Right renal cortex interstitium (tissue), 3 donors: ENCODE data around the gene MFAP3. TPM values are rescaled to one million over a fixed set of nuclear protein-coding genes. Genes with fewer than 3 reads are reported as not detected.
"Not testable (repeated sequence)": the region's sequence is repeated elsewhere in the genome, so short reads cannot be mapped to it uniquely, and the experiment has no call there.

ENCODE experiments used
- DNase-seq, 3 donors: peaks; one replicate each; pipeline ENCODE4 v3.0.0-alpha.2; 2013; ENCODE audit warnings: low read depth in 3 of 3, low spot score in 2 of 3
- polyA plus RNA-seq, 3 donors: library from polyadenylated mRNA; unstranded; fragments of 120-200 nt; gene quantifications; one replicate each; pipeline ENCODE4 v1.2.1, GENCODE V29; 2013; ENCODE audit not compliant: insufficient read length in 3 of 3

The MFAP3 gene
- polyA plus RNA-seq, result 10 to 100 TPM; 51.3 to 54.8 (median 52.8) TPM

DNA sequence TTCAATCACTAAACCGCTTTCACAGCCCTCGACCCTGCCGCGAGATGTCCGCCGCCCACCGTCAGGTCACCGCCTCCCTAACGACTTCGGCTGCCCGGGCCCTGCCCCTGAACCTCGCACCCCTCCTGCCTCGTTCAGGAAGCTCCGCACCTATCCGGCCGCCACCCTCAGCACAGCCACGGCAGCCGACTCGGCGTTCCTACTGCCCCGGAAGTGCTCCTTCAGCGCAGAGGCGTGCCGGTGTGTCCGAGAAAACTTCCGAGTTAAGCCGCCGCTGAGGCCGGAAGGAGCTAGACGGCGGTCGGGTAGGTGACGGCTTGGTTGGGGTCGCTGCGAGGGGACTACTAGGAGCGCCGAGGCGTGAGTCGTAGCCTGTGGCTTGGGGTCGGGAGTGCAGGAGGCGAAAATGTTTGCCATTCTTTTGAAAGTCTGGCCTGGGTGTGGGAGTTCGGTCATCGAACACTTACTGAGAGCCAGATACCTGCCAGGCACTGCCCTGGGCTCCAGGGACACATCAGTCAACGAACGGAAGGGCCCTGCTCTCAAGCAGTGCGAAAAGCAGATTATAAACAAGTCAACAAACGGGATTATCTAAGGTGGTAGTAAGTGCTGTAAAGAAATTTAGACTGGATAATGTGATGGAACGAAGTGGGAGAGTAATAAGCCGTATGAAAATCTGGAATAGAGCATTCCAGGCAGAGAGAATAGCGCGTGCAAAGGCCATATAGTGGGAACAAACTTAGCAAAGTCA lies at the start of gene MFAP3, which contains the start of gene FAM114A2:
MFAP3 (plus strand) TSS at position 261 of the 751 bp plus-strand sequence. CDS start 10,756 bp downstream, outside the sequence.
FAM114A2 (minus strand) TSS at position 204 of the 751 bp plus-strand sequence. CDS start 3,957 bp downstream, outside the sequence.
- peak; percentile 69 to 78 (median 71) for DNase-seq

DNA sequence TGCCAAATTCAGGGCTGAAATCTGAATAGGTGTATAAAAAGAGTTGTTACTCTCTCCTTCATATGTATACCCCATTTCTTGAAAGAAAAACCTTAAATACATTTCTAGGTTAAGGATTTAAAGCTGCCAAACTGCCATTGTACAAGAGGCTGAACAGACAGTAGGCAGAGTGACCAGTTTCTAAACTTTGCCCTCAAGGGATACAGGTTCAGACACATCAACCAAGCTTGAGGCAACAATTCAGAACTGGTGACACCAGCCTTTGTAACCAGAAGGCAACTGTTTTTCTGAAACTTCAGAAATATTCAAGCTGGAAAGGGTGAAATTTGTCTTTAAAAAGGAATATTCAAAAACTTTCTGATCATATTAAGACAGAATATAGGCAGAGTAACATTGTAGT lies 47.6 kb upstream of the MFAP3 start:
- no peak for DNase-seq

DNA sequence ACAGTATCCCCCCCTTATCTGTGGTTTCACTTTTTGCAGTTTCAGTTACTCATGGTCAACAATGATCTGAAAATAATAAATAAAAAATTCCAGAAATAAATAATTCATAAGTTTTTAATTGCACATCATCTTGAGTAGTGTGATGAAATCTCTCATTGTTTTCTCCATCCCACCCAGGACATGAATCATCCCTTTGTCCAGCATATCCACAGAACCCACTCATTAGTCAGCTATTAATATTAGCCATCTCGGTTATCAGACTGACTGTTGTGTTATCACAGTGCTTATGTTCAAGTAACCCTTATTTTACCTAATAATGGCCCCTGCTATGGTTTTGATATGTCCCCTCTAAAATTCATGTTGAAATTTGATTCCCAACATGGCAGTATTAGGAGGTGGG lies 40.8 kb upstream of the MFAP3 start:
- no peak for DNase-seq

DNA sequence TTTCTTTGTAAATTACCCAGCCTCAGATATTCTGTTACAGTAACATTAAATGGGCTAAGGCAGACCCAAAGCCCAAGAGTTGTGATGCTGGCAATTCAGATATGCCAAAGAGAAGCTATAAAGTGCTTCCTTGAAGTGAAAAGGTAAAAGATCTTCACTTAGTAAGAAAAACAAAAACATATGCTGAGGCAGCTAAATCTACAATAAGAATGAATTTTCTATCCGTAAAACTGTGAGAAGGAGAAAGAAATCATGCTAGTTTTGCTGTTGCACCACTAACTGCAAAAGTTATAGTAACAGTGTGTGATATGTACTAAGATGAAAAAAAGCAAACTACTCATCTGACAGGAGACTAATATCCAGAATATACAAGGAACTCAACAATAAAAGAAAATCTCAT lies 40.0 kb upstream of the MFAP3 start:
- no peak for DNase-seq

DNA sequence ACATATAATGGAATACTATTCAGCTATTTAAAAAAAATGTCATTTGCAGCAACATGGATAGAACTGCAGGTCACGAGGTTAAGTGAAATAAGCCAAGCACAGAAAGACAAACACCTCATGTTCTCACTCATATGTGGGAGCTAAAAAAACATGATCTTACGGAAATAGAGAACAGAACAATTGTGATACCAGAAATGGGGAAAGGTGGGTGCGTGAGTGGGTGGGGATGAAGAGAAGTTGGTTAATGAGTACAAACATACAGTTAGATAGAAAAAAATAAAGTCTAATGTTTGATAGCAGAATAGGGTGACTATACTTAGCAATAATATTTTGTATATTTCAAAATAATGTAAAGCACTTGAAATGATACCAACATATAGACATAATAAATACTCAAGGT lies 38.8 kb upstream of the MFAP3 start:
- no peak for DNase-seq

DNA sequence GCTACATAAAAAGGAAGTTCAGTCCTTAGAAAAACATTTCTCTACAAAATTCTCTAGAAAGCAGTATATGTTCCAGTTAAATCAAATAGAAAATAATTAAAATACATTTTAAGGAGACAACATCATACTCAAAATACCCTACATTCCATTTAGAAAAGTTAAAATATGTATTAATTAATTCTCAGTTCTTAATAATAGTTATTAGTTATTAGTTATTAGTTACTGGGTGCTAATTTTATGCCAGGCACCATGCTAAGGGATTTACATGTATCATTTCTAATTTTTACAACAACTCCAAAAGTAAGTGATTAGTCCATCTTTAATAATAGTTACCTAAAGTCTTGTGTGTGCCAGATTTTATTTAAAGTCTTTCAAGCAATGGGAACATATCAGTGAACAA lies 38.1 kb upstream of the MFAP3 start:
- no peak for DNase-seq

DNA sequence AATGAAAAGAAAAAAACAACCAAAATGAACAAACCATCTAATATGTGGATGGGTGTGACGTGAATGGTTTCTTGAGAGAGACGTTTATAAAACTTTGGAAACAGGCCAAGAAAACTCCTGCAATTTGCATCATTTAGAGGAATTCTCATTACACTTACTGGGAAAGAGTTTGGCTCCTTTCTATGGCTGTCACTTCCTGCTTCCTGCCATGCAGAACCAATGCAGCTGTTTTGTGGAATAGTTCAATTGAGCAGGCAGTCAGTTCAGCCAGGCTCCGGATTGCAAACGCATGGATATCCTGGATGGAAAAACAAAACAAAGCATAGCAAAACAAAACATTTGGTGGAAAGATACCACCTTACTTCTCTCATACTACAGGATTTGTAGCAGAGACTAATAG lies 36.7 kb upstream of the MFAP3 start:
- DNase-seq, result peak; percentile 19 to 41 (median 23)

DNA sequence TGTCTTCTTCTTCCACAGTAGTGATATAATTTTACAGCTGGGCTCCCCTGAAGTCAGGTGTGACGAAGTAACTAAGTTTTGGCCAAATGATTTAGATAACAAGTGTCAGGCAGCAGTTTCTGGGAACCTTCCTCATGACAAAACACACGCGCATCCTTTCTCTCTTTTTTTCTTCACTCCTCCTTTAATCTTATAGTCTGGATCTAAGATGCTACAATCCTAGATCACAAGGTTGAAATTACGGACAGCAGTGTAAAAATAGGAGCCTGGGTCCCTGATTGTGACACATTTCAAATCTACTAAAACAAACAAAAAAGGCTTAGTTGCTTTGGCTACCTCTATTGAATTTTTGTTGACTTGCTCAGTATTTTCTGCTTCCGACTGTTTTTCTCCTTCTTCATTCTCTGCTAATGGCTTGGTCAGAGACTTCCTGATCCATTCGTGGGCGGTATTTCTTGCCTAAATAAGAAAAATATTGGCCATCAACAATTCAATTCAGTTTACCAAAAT lies 36.2 kb upstream of the MFAP3 start:
- no peak for DNase-seq

DNA sequence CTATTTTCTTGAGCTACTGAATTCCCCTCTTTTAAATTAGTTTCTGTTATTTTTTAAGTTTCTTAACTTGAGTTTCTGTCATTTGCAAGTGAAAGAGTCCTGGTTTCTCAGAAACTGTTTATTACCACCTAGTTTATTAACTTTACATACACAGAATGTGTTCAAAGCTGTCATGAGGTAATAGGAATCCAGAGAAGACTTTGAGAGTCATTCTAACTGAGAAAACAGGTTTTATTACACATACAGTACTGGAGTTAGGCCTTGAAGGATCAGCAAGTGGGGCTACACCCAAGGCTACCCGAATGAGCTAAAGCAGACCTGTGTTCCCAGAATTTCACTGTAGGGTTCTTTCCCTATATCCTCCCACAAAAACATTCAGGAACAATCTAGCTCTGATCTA lies 33.1 kb upstream of the MFAP3 start:
- DNase-seq, result no peak

DNA sequence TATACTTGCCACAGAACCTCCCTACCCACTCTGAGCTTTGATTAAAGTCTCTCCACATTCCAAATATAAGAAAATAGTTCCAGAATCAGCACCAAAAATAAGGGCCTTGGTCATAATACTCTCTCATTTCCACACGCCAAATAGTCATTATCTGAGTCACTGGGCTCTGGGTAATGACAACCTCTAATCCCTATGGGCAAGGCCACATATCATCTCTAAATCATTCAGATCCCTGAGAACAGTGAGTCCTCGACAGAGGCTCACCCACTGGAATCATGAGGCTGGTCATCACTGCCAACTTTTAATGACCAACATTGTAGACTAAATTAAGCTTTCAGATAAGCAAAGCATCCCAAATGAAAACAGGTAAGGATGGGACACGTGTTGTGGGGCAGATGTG lies 28.1 kb upstream of the MFAP3 start:
- DNase-seq, result no peak

DNA sequence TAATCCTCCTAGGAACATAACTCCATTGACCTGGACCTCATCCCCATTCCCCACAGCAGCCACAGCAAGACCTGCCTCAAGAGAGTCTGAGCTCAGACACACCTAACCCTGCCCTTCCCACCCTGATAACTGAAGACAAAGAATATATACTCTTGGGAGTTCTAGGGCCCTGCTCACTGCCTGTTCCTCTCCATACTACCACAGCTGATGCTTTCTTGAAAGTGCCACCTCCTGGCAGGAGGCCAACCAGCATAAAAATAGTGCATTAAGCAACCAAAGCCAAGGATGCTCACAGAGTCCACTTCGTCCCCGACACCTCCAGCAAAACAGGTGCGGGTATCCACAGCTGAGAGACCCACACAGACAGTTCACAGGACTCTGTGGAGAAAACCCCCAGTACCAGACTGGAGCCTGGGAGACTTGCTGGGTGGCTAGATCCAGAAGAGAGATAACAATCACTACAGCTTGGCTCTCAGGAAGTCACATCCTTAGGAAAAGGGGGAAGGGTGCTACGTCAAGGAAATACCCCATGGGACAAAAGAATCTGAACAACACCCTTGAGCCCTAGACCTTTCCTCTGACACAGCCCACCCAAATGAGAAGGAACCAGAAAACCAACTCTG lies 23.6 kb upstream of the MFAP3 start:
- DNase-seq, result no peak

DNA sequence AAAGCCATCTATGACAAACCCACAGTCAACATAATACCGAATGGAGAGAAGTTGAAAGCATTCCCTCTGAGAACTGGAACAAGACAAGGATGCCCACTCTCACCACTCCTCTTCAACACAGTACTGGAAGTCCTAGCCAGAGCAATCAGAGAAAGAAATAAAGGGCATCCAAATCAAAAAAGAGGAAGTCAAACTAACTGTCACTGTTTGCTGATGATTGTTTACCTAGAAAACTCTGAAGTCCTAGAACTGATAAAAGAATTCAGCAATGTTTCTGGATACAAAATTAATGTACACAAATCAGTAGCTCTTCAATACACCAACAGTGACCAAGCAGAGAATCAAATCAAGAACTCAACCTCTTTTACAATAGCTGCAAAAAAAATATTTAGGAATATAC lies 19.8 kb upstream of the MFAP3 start:
- DNase-seq, result not testable (repeated sequence)

DNA sequence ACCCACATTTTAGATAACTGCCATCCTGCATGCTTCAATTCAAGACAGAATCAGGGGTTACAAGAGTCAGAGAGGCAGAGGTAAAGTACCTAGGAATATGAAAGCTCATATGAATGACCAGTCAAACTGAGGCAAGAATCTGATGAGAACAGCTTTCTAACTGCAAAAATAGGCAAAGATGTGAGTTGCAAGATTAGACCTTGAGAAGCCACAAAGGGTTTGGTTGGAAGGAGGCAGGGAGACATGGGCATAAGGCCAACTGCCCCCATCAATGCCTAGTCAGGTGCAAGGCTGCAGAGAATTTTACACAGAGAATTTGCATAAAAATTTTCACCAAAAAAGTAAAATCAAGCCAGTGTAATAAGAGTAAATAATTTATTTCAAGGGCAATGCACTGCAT lies 12.8 kb upstream of the MFAP3 start:
- DNase-seq, result no peak

DNA sequence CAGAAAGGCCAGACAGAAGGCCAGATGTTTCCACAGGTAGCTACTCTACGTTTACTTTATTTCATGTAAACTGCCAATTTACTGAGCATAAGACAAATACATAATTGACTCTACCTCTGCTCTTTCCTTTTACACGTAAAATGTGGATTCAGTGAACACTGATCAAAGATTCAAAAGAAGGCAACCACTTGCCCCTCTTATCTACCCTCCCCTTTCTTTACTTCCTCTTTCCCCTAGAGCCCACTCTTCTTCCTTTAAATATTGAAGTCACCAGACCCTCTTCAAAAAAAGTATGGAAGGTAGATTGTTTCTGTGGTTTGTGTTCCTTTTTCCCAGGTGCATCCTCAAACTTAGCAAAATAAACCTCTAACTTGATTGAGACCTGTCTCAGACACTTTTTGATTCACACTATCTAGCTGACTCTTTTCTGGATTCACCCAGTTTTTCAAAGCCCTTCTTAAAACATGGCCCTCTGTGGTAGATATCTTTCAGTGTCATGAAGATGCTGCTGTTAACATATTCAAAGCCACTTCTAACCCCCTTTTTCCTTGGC lies 6.8 kb upstream of the MFAP3 start:
- DNase-seq, result no peak

DNA sequence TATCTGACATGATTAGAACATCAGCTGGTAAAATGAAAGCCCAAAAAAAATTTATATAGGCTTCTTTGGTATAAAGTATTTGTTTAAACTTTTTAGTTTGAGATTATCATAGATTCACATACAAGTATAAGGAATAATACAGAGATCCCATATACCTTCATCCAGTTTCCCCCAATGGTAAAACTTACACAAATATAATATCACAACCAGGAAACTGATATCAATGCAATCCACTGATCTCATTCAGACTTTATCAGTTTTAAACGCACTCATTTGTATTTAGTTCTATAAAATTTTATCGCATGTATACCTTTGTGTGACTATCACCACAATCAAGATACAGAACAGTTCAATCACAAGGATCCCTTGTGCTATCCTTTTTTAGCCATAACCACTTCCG lies 3.8 kb upstream of the MFAP3 start:
- no peak for DNase-seq

DNA sequence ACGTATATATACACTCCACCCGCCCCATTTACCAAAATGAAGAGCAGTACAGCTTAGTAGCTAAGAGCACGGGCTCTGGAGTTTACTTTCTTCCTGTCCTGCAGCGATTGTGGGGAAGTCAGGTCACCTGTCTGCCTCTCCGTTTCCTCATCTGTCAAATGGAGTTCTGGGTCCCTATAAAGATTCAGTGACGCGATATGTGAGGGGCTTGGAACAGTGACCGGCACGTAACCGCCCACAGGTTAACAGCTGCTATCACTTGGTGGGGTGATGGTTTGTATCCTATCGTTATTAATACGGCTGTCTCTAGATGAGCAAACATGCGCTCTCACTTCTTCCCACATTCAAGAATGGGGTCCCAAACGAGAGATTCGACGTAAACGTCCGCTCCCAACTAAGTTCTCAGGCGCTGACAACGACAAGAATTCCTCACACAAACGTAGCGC lies 483 bp upstream of the MFAP3 start:
- peak in 1 of 3 donors; percentile 41 for DNase-seq

DNA sequence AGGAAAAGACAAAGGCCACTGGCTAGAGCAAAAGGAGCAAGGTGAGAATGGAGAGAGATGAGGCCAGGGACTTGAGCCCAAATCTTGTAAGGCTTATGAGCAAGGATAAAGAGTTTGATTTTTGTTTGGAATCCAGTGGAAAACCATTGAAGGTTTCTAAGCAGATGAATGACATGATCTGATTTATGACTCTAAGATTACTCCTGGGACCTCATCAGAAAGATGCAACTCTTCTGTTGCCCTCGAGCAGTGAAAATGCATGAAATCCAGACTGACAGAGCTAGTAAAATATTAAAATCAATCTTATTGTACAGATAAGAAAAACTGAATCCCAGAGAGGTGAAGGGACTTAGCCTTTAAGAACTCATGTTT lies 677 bp downstream of the MFAP3 start:
- DNase-seq, result no peak

DNA sequence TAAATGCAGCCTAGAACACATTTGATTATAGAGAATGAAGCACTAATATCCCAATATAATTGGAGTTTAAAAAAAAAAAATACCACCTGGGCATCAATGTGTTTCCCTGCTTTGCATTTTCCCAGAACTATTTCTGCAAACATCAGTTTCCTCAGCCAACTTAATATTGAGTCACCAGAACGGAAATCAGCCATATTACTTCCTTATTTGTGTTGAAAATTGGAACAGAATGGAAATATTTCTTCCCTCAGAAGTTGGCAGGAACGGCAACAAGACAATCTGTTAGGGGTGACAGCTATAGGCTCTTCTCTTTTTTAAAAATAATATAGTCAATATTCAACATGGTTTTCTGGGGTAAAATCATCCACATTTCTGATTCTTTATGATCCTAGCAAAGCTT lies 4.0 kb downstream of the MFAP3 start:
- no peak for DNase-seq

DNA sequence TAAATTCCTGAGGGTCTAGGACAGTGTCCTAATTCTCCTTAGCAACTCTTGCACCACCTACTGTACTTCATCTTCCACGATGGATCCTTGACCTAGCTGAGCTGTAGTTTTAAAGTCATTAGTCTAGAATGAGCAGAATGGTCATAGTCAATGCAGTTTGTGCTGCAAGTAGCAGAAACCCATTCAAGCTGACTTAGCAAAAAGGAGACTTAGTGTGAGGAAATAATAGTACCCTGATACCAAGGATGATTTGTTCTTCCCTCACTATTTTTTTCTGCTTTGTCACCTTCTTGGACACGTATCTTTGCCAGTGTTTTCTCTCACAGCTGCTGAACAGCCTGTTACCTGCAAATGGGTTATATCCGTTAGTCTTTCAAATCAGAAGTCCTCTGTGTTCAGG lies 5.3 kb downstream of the MFAP3 start:
- no peak for DNase-seq

DNA sequence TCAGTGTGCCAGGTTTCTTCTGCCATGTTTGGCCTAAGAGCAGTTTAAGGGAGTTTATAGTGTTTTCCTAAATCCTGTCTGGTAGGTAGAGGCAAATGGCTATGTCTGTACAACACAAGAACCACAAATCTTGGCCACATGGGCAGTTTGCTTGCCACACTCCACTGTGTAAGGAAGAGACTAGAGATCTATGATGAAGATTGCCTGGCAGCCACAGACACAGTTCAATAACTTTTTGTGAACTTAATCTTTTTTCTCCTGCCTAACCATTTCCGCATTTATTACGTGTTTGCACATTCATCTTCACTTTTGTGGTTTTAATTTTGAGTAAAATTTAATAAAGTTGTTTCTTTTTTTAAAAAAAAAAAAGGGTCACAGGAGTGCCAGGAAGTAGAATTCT lies 5.8 kb downstream of the MFAP3 start:
- no peak for DNase-seq

DNA sequence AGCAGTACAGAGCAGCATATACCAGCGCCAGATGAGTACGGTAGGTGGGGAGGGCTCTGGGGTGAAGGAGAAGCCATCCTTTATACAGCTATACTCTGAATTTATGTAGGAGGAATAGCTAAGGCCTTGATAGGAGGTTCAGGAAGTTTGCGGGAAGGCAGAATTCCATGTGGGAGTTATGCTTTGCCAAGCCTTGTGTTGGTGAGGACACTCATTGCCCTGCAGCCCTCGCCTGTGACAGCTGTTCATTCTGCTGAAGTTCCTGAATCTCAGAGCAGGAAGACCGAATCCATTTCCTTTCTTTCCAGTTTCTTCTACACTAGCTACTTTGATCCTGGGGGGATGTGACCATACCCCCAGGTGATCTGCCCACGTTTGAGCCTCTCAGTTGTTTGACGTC lies 7.7 kb downstream of the MFAP3 start:
- DNase-seq, result no peak

DNA sequence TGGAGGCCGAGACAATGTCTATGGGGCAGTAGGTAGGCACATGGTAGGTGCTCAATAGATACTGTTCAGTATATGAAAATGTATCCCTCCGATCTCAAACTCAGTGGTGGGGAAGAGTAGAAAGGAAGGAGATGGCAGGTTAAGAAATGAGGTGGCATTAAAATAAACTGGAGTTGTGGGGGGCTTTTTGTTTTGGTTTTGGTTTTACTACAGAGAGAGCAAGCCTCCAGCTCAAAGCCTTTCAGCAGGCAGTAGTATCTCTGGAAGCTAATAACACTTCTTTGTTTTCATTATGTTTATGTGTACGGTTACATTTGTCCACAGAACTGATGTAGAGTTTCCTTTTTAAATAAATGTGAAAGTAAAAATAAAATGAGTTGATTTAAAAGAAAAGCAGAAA lies 8.6 kb downstream of the MFAP3 start:
- DNase-seq, result no peak
